ENCODE measurements around the gene CDK16. TPM values are rescaled to one million over a fixed set of nuclear protein-coding genes. Genes with fewer than 3 reads are reported as not detected.

CDK16 gene
- polyA plus RNA-seq, 1 donor, result 65.2 TPM

- H3K36me3 ChIP-seq (ENCODE audit: control insufficient read depth, insufficient read depth, low read length), result peaks cover 81% of the 10 kb centered on the region
- H3K27me3 ChIP-seq (ENCODE audit: control insufficient read depth, insufficient read depth, low read length), result no peaks in the 10 kb centered on the region
- DNase-seq, result no peak
These were observed 43.5 kb upstream of the CDK16 start for GRCh38 chrX:47174846-47175587.

GRCh38 chrX:47175588-47175980 lies 42.9 kb upstream of the CDK16 start:
- Histone ChIP-seq H3K4me3 (ENCODE audit: low read length) (no peak overlapping the region), H3K27ac (ENCODE audit: low read length) (no peak overlapping the region), H3K27me3 (ENCODE audit: control insufficient read depth, insufficient read depth, low read length) (no peaks in the 10 kb centered on the region), H3K4me1 (ENCODE audit: control insufficient read depth, insufficient read depth, low read length) (no peaks in the 10 kb centered on the region), H3K9me3 (ENCODE audit: control insufficient read depth, low read depth, low read length) (no peaks in the 10 kb centered on the region), H3K36me3 (ENCODE audit: control insufficient read depth, insufficient read depth, low read length) (peaks cover 78% of the 10 kb centered on the region)
- no peak for DNase-seq
- no CpG with 5 or more reads among the region's 12 CpGs for WGBS (ENCODE audit: insufficient coverage, low lambda C conversion rate)

More at GRCh38 chrX:47174846-47175587, 43.5 kb upstream of the CDK16 start:
- Histone ChIP-seq H3K27ac (ENCODE audit: low read length) (no peak overlapping the region), H3K9me3 (ENCODE audit: control insufficient read depth, low read depth, low read length) (no peaks in the 10 kb centered on the region), H3K4me3 (ENCODE audit: low read length) (no peak overlapping the region), H3K4me1 (ENCODE audit: control insufficient read depth, insufficient read depth, low read length) (no peaks in the 10 kb centered on the region)
- no CpG with 5 or more reads among the region's 23 CpGs for WGBS (ENCODE audit: insufficient coverage, low lambda C conversion rate)

- no peaks in the 10 kb centered on the region for H3K9me3 ChIP-seq (ENCODE audit: control insufficient read depth, low read depth, low read length)
- no peaks in the 10 kb centered on the region for H3K27me3 ChIP-seq (ENCODE audit: control insufficient read depth, insufficient read depth, low read length)
- DNase-seq, result no peak
- no peaks in the 10 kb centered on the region for H3K4me1 ChIP-seq (ENCODE audit: control insufficient read depth, insufficient read depth, low read length)
- no peak overlapping the region for H3K27ac ChIP-seq (ENCODE audit: low read length)
- H3K4me3 ChIP-seq (ENCODE audit: low read length), result no peak overlapping the region
- peaks cover 77% of the 10 kb centered on the region for H3K36me3 ChIP-seq (ENCODE audit: control insufficient read depth, insufficient read depth, low read length)
- WGBS (ENCODE audit: insufficient coverage, low lambda C conversion rate), result 87% methylated on average over 4 of the region's 23 CpGs
These were observed 42.3 kb upstream of the CDK16 start for GRCh38 chrX:47176101-47176740.

GRCh38 chrX:47177079-47177478 lies 41.4 kb upstream of the CDK16 start:
- Histone ChIP-seq H3K4me3 (ENCODE audit: low read length) (no peak overlapping the region), H3K27me3 (ENCODE audit: control insufficient read depth, insufficient read depth, low read length) (no peaks in the 10 kb centered on the region), H3K27ac (ENCODE audit: low read length) (no peak overlapping the region), H3K9me3 (ENCODE audit: control insufficient read depth, low read depth, low read length) (no peaks in the 10 kb centered on the region), H3K36me3 (ENCODE audit: control insufficient read depth, insufficient read depth, low read length) (peaks cover 78% of the 10 kb centered on the region), H3K4me1 (ENCODE audit: control insufficient read depth, insufficient read depth, low read length) (no peaks in the 10 kb centered on the region)
- DNase-seq, result no peak
- WGBS (ENCODE audit: insufficient coverage, low lambda C conversion rate), result no CpG with 5 or more reads among the region's 2 CpGs

GRCh38 chrX:47178337-47178736 lies 40.1 kb upstream of the CDK16 start:
- no peaks in the 10 kb centered on the region for H3K4me1 ChIP-seq (ENCODE audit: control insufficient read depth, insufficient read depth, low read length)
- no CpG with 5 or more reads among the region's 5 CpGs for WGBS (ENCODE audit: insufficient coverage, low lambda C conversion rate)
- no peak overlapping the region for H3K27ac ChIP-seq (ENCODE audit: low read length)
- no peak overlapping the region for H3K4me3 ChIP-seq (ENCODE audit: low read length)
- no peaks in the 10 kb centered on the region for H3K27me3 ChIP-seq (ENCODE audit: control insufficient read depth, insufficient read depth, low read length)
- no peaks in the 10 kb centered on the region for H3K9me3 ChIP-seq (ENCODE audit: control insufficient read depth, low read depth, low read length)
- DNase-seq, result no peak
- H3K36me3 ChIP-seq (ENCODE audit: control insufficient read depth, insufficient read depth, low read length), result peaks cover 75% of the 10 kb centered on the region

GRCh38 chrX:47179221-47179927 lies 39.1 kb upstream of the CDK16 start:
- no peaks in the 10 kb centered on the region for H3K27me3 ChIP-seq (ENCODE audit: control insufficient read depth, insufficient read depth, low read length)
- H3K4me3 ChIP-seq (ENCODE audit: low read length), result no peak overlapping the region
- H3K36me3 ChIP-seq (ENCODE audit: control insufficient read depth, insufficient read depth, low read length), result peaks cover 68% of the 10 kb centered on the region
- DNase-seq, result no peak
- WGBS (ENCODE audit: insufficient coverage, low lambda C conversion rate), result no CpG with 5 or more reads among the region's 14 CpGs
- no peaks in the 10 kb centered on the region for H3K9me3 ChIP-seq (ENCODE audit: control insufficient read depth, low read depth, low read length)
- no peak overlapping the region for H3K27ac ChIP-seq (ENCODE audit: low read length)
- no peaks in the 10 kb centered on the region for H3K4me1 ChIP-seq (ENCODE audit: control insufficient read depth, insufficient read depth, low read length)

GRCh38 chrX:47179928-47180255 lies 38.6 kb upstream of the CDK16 start:
- no peaks in the 10 kb centered on the region for H3K27me3 ChIP-seq (ENCODE audit: control insufficient read depth, insufficient read depth, low read length)
- no peak for DNase-seq
- H3K4me3 ChIP-seq (ENCODE audit: low read length), result no peak overlapping the region
- H3K36me3 ChIP-seq (ENCODE audit: control insufficient read depth, insufficient read depth, low read length), result peaks cover 68% of the 10 kb centered on the region
- WGBS (ENCODE audit: insufficient coverage, low lambda C conversion rate), result no CpG with 5 or more reads among the region's 18 CpGs
- H3K9me3 ChIP-seq (ENCODE audit: control insufficient read depth, low read depth, low read length), result no peaks in the 10 kb centered on the region
- H3K4me1 ChIP-seq (ENCODE audit: control insufficient read depth, insufficient read depth, low read length), result no peaks in the 10 kb centered on the region
- H3K27ac ChIP-seq (ENCODE audit: low read length), result no peak overlapping the region

- Histone ChIP-seq H3K4me3 (ENCODE audit: low read length) (no peak overlapping the region), H3K4me1 (ENCODE audit: control insufficient read depth, insufficient read depth, low read length) (no peaks in the 10 kb centered on the region), H3K27ac (ENCODE audit: low read length) (no peak overlapping the region), H3K36me3 (ENCODE audit: control insufficient read depth, insufficient read depth, low read length) (peaks cover 70% of the 10 kb centered on the region), H3K27me3 (ENCODE audit: control insufficient read depth, insufficient read depth, low read length) (no peaks in the 10 kb centered on the region), H3K9me3 (ENCODE audit: control insufficient read depth, low read depth, low read length) (no peaks in the 10 kb centered on the region)
- no CpG with 5 or more reads among the region's 8 CpGs for WGBS (ENCODE audit: insufficient coverage, low lambda C conversion rate)
- DNase-seq, result no peak
These were observed 38.1 kb upstream of the CDK16 start for GRCh38 chrX:47180346-47180745.

GRCh38 chrX:47181301-47181700 lies 37.2 kb upstream of the CDK16 start:
- no CpG with 5 or more reads among the region's 10 CpGs for WGBS (ENCODE audit: insufficient coverage, low lambda C conversion rate)
- Histone ChIP-seq H3K9me3 (ENCODE audit: control insufficient read depth, low read depth, low read length) (no peaks in the 10 kb centered on the region), H3K27me3 (ENCODE audit: control insufficient read depth, insufficient read depth, low read length) (no peaks in the 10 kb centered on the region), H3K36me3 (ENCODE audit: control insufficient read depth, insufficient read depth, low read length) (peaks cover 64% of the 10 kb centered on the region), H3K4me1 (ENCODE audit: control insufficient read depth, insufficient read depth, low read length) (no peaks in the 10 kb centered on the region), H3K27ac (ENCODE audit: low read length) (no peak overlapping the region), H3K4me3 (ENCODE audit: low read length) (no peak overlapping the region)
- DNase-seq, result no peak

- no peak for DNase-seq
- peaks cover 64% of the 10 kb centered on the region for H3K36me3 ChIP-seq (ENCODE audit: control insufficient read depth, insufficient read depth, low read length)
- H3K27me3 ChIP-seq (ENCODE audit: control insufficient read depth, insufficient read depth, low read length), result no peaks in the 10 kb centered on the region
- H3K4me3 ChIP-seq (ENCODE audit: low read length), result no peak overlapping the region
- no peak overlapping the region for H3K27ac ChIP-seq (ENCODE audit: low read length)
- H3K4me1 ChIP-seq (ENCODE audit: control insufficient read depth, insufficient read depth, low read length), result no peaks in the 10 kb centered on the region
- H3K9me3 ChIP-seq (ENCODE audit: control insufficient read depth, low read depth, low read length), result no peaks in the 10 kb centered on the region
- no CpG with 5 or more reads among the region's 9 CpGs for WGBS (ENCODE audit: insufficient coverage, low lambda C conversion rate)
These were observed 36.3 kb upstream of the CDK16 start for GRCh38 chrX:47182106-47182700.

Measured in large intestine (tissue), 3 donors.